ENCODE measurements around the gene OXCT1. TPM values are rescaled to one million over a fixed set of nuclear protein-coding genes. Genes with fewer than 3 reads are reported as not detected.
"Not testable (repeated sequence)": the region's sequence is repeated elsewhere in the genome, so short reads cannot be mapped to it uniquely, and the experiment has no call there.

The OXCT1 gene
- total RNA-seq, 1 experiment from 2014 or later = 65.9 TPM

DNA sequence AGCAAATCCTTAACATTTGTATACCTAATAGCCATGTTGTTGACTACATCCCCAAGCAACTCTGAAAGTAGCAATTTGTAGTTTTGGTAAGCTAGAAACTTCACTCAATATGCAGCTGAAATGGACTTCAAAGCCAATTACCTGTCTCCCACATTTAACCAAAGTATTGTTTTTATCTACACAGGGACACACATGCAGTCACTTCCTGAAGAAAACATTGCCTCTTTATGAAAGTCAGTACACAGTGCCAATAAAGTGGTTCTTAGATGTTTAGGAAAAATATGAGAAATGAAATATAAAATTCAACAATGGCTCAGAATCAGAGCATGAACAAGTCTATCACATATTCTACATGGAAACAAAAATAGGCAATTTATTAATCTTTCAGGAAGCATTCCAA lies 49.2 kb downstream of the OXCT1 start:
- no peaks in the 10 kb centered on the region; the same call in 1 of the 2 replicates for H3K36me3 ChIP-seq
- no peaks in the 10 kb centered on the region for H3K27me3 ChIP-seq
- no peaks in the 10 kb centered on the region for H3K9me3 ChIP-seq (replicated peaks)
- H3K4me3 ChIP-seq = no peak overlapping the region
- no peak overlapping the region for H3K27ac ChIP-seq
- H3K4me1 ChIP-seq = 0 out of 2 replicates have a peak, but pooled peaks cover 4% of the 10 kb centered on the region
- DNase-seq = no peak

DNA sequence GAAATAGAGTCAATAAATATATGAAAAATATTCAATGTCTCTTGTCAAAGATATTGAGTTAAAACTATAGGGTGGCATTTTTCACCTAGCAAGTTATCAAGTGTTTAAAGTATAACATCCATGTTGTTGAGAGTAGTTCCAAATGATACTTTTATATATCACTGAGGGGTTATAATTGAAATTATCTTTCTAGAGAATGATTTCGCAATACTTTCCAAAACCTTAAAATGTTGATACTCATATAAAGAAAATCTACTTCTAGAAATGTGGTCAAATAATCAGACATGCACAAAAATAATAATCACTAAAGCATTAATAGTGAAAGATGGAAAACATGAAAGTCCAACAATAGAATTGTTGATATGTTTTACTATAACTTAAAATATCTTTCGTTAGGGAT lies 50.1 kb downstream of the OXCT1 start:
- Histone ChIP-seq H3K27ac (no peak overlapping the region), H3K4me1 (peaks cover 12% of the 10 kb centered on the region), H3K4me3 (no peak overlapping the region), H3K9me3 (replicated peaks) (no peaks in the 10 kb centered on the region), H3K27me3 (no peaks in the 10 kb centered on the region), H3K36me3 (no peaks in the 10 kb centered on the region; the same call in 1 of the 2 replicates)
- no peak for DNase-seq

DNA sequence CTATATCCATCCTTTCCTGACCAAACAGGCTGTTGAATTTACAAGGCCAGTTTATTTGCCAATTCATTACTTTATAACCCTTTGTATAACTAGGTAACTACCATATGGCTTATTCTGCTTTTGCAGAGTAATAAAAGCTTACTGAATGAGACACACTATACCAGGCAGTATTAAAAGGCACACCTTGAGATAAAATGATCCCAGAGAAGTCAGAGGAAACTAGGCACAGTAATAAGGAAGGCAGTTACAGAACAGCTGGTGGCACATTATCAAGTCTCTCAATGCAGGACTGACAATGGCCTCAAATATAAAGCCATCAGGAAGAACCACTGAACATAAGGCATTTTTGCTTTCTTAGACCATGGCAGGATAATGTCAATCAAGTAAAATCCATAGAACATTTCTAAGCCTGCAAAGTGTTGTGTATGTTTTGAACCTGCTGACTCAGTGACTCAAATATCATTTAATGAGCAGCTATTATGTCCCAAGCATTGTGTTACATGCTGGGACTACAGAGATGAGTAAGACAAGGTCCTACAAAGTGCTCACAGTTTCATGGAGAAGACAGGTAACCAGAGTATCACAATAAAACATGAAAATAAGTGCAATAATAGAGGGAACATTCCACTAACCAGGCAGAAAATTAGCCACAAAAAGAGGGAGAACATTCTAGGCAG lies 52.5 kb downstream of the OXCT1 start:
- Histone ChIP-seq H3K27me3 (no peaks in the 10 kb centered on the region), H3K4me1 (peaks cover 16% of the 10 kb centered on the region)

DNA sequence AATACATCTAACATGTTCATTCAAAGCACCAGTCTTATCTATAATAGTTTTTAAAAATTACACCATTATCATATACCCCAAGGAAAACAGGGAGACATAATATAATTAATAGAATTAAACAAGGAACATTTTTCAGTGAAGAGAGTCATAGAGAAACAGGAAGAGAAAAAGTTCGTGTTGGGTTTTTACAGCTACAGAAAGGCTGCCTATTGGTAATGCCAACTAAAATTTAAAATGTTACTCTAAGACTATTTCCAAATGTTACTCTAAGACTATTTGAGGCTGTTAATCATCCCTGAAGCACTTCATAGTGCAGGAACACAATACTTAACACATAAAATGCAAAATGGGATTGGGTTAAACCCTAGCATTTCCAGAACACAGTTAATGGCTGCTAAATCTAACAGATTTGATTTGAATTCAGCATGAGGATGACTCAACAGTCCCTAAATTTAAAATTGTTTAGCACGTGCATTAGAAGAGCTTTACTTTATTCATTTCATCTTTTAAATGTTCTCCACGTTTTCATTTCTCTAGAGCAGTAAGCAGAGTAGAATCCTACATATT lies 54.5 kb downstream of the OXCT1 start:
- Histone ChIP-seq H3K27ac (peak overlapping the region; percentile 31), H3K9me3 (replicated peaks) (0 out of 2 replicates have a peak, but pooled peaks cover 3% of the 10 kb centered on the region), H3K4me3 (no peak overlapping the region), H3K27me3 (no peaks in the 10 kb centered on the region), H3K4me1 (peaks cover 16% of the 10 kb centered on the region), H3K36me3 (peaks cover 2% of the 10 kb centered on the region)
- DNase-seq = no peak

More for the DNA sequence above, 52.5 kb downstream of the OXCT1 start:
- Histone ChIP-seq H3K4me3 (no peak overlapping the region), H3K36me3 (peaks cover 2% of the 10 kb centered on the region), H3K9me3 (replicated peaks) (0 out of 2 replicates have a peak, but pooled peaks cover 3% of the 10 kb centered on the region), H3K27ac (no peak overlapping the region)
- no peak for DNase-seq

DNA sequence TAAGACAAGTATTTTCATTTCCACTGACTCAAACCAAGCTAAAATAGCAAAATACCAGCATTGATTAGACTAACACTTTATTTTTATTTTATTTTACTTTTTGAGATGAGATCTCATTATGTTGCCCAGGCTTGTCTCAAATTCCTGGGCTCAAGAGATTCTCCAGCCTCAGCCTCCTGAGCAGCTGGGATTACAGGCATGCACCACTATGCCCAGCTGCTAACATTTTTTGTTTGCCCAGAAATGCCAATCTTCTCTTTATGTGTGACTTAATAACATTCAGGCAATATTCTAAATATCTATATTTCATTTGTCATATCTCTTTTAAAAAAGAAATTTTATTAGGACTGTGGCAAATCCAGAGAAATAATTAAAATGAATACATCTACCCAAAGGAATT lies 55.0 kb downstream of the OXCT1 start:
- peak overlapping the region; percentile 31 for H3K27ac ChIP-seq

DNA sequence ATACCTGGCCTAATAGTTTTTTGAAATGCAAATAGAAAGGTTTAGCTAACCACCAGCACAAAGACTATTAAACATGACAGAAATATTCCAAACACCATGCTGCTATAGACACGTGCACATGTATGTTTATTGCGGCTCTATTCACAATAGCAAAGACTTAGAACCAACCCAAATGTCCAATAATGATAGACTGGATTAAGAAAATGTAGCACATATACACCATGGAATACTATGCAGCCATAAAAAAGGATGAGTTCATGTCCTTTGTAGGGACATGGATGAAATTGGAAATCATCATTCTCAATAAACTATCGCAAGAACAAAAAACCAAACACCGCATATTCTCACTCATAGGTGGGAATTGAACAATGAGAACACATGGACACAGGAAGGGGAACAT lies 55.9 kb downstream of the OXCT1 start:
- H3K9me3 ChIP-seq (replicated peaks); H3K36me3 ChIP-seq; H3K4me3 ChIP-seq; H3K27me3 ChIP-seq; H3K27ac ChIP-seq; DNase-seq: not testable (repeated sequence)
- peaks cover 16% of the 10 kb centered on the region for H3K4me1 ChIP-seq

More for the DNA sequence above, 55.0 kb downstream of the OXCT1 start:
- Histone ChIP-seq H3K9me3 (replicated peaks) (0 out of 2 replicates have a peak, but pooled peaks cover 3% of the 10 kb centered on the region), H3K4me3 (no peak overlapping the region), H3K4me1 (peaks cover 16% of the 10 kb centered on the region), H3K27me3 (no peaks in the 10 kb centered on the region), H3K36me3 (peaks cover 2% of the 10 kb centered on the region)
- DNase-seq = peak; percentile 38 to 51

DNA sequence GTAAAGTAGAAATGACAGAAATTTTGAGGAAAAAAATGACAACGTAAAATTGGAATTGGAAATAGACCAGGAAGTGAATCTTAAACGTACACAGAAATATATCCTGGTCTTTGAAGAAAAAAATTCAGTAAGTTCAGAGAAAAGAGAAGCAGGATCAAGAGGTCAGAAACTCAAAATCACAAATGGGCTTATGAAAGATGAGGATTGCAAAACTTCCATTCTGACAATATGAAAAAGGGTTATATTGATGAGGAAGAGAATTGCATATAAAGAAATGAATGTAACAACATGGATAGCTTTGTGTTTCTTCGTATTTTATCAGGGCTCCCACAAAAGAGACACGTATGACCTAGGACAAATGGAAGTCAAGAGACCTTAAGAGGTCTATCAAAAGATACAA lies 58.1 kb downstream of the OXCT1 start:
- no peak overlapping the region for H3K27ac ChIP-seq
- H3K27me3 ChIP-seq = no peaks in the 10 kb centered on the region
- H3K36me3 ChIP-seq = peaks cover 10% of the 10 kb centered on the region
- H3K4me3 ChIP-seq = no peak overlapping the region
- peaks cover 16% of the 10 kb centered on the region for H3K4me1 ChIP-seq
- 0 out of 2 replicates have a peak, but pooled peaks cover 3% of the 10 kb centered on the region for H3K9me3 ChIP-seq (replicated peaks)
- no peak for DNase-seq

DNA sequence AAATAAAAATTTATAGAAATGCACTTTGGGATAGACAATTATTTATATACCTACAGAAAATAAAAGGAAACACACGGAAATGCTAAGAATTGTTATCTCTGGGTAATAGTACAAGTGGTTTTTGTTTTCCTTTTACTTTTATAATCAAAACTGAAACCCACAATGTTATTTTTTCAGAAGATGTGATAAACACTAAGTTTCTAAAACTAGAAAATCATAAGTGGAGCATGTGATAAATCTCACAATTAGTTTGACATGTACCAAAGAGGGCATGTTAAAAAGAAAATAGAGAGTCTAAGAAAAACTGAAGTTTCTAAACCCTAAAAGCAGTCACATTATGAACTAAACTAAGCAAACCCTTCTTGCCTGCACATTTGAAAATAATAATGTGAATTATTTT lies 61.1 kb downstream of the OXCT1 start:
- 0 out of 2 replicates have a peak, but pooled peaks cover under 1% of the 10 kb centered on the region for H3K9me3 ChIP-seq (replicated peaks)
- H3K4me1 ChIP-seq = no peaks in the 10 kb centered on the region
- DNase-seq = no peak
- peaks cover 28% of the 10 kb centered on the region for H3K36me3 ChIP-seq
- H3K4me3 ChIP-seq = no peak overlapping the region
- no peak overlapping the region for H3K27ac ChIP-seq
- no peaks in the 10 kb centered on the region for H3K27me3 ChIP-seq

DNA sequence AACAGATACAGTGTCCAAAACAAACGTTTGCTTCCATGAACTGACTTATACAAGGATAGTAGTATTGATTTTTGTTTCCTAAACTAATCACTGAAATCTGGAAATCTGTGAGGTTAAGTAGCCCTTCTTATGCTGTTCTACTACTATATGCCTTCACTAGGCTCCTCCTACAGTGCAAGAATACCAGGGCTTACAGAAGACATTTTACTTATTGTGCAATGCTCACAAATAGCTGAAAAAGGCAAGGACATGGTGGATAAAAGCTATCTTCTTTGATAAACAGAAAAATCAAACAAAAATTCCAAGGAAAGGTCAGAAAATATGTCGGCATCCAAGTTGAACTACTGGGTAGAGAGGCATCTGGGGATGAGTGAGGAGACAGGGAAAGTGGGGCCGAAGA lies 61.9 kb downstream of the OXCT1 start:
- DNase-seq = no peak
- no peaks in the 10 kb centered on the region for H3K4me1 ChIP-seq
- no peak overlapping the region for H3K4me3 ChIP-seq
- H3K27ac ChIP-seq = no peak overlapping the region
- no peaks in the 10 kb centered on the region for H3K27me3 ChIP-seq
- H3K36me3 ChIP-seq = peaks cover 31% of the 10 kb centered on the region
- H3K9me3 ChIP-seq (replicated peaks) = no peaks in the 10 kb centered on the region

DNA sequence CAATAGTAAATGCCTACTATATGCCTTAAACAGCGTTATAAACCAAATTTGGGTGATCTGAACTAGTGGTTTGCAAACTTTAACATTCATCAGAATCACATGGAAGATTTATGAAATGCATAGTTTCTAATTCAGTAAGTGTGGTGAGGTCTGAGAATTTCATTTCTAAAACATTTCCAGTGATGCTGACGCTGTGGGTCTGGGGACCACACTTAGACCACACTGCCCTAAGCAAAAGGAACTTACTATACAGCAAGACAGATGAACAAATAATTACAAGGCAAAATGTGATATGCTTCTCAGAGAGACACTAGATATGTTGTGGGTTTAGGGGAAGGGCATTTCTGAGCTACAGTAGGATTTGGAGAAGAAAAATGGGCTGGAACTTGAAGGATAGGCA lies 72.6 kb downstream of the OXCT1 start:
- peaks cover 25% of the 10 kb centered on the region for H3K36me3 ChIP-seq
- no peaks in the 10 kb centered on the region for H3K9me3 ChIP-seq (replicated peaks)
- peaks cover 35% of the 10 kb centered on the region for H3K4me1 ChIP-seq
- no peaks in the 10 kb centered on the region for H3K27me3 ChIP-seq
- H3K4me3 ChIP-seq = no peak overlapping the region
- H3K27ac ChIP-seq = no peak overlapping the region
- DNase-seq = no peak

DNA sequence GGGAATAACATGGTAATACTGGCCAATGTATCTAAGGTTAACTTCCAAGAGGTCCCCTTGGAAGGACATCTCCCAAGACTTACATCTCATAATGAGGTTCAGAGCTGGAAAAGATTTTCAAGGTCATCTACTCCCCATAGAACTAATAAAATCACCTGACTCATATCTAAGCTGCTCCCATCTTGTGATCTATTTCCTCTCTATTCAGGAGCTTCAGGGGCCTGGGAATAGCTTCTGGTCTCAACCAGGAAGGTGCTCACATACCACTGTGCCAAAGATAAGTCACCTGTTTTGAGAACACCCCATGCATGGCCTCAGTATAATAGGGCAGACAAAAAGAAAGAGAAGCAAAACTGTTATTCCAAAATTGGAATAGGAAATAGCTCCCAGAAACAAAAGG lies 74.2 kb downstream of the OXCT1 start:
- Histone ChIP-seq H3K27ac (no peak overlapping the region), H3K36me3 (peaks cover 24% of the 10 kb centered on the region), H3K4me1 (peaks cover 41% of the 10 kb centered on the region), H3K9me3 (replicated peaks) (no peaks in the 10 kb centered on the region), H3K4me3 (no peak overlapping the region), H3K27me3 (no peaks in the 10 kb centered on the region)
- no peak for DNase-seq

DNA sequence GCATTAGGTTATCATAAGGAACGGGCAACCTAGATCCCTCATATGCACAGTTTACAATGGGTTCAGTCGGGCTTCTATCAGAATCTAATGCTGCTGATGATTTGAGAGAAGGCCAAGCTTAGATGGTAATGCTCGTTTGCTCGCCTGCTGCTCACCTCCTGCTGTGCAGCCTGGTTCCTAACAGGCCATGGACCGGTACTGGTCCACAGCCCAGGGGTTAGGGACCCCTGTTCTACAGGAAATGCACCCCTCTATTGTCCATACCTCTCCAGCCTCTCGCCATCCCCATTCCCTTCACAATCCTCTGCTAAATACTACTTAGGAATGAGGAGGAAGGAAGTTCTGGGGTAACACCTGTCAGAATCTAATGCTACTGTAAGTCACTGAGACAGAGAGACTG lies 75.1 kb downstream of the OXCT1 start:
- no peaks in the 10 kb centered on the region for H3K9me3 ChIP-seq (replicated peaks)
- DNase-seq = no peak
- H3K27me3 ChIP-seq = no peaks in the 10 kb centered on the region
- H3K27ac ChIP-seq = peak overlapping the region; percentile 91
- H3K36me3 ChIP-seq = peaks cover 15% of the 10 kb centered on the region
- no peak overlapping the region for H3K4me3 ChIP-seq
- peaks cover 49% of the 10 kb centered on the region for H3K4me1 ChIP-seq

DNA sequence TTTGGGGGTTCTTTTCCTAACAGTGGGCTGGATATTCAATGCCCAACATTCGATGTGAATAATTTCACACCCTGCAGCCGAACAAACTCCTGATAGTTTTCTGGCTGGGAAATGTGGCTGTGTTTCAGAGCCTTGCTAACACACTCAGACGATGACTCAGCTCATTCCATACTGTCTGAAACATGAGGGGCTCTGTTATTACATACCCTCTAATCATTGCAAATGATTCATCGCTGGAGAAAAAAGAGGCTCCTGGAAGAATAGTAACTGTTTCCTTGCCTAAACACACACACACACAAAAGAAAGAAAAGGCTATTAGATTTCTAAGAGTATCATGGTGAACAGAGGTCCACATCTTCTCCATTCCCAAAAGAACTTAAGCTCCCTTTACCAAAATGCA lies 75.8 kb downstream of the OXCT1 start:
- Histone ChIP-seq H3K9me3 (replicated peaks) (no peaks in the 10 kb centered on the region), H3K4me1 (peaks cover 55% of the 10 kb centered on the region), H3K27me3 (no peaks in the 10 kb centered on the region), H3K4me3 (peak overlapping the region; percentile 16; the same call in 1 of the 2 replicates), H3K36me3 (peaks cover 10% of the 10 kb centered on the region), H3K27ac (peak overlapping the region; percentile 91)
- DNase-seq = peak; percentile 69 to 80

DNA sequence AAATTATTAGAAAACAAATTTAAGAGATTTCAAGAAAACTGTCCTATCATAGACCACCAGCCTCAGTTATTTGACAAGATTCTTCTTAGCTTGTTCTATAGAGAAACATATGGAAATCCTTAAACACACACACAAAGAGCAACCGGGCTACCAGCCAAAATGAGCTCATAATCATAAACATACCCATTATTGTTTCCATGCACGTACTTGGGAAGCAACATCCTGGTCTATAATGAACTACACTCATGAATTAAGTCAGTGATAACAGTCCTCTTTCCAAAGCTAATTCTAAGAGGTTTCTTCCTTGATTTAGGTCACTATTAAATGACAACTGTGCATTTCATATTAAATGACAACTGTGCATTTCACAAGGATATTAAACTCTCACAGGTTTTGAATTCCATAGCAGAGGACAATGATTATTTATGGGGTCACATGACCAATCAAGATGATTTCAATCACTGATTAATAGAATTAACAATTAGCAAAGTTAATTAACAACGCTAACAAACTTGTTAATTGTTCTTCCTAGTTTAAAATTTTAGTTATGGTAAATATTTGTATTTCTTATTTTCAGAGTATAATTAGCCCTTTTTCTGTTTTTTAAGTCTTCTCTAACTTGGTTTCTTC lies 77.0 kb downstream of the OXCT1 start:
- peak overlapping the region; percentile 91 for H3K27ac ChIP-seq
- peak; percentile 52 to 70 for DNase-seq
- no peak overlapping the region for H3K4me3 ChIP-seq
- H3K27me3 ChIP-seq = no peaks in the 10 kb centered on the region
- peaks cover 67% of the 10 kb centered on the region for H3K4me1 ChIP-seq
- H3K36me3 ChIP-seq = peaks cover 6% of the 10 kb centered on the region; the same call in 1 of the 2 replicates
- H3K9me3 ChIP-seq (replicated peaks) = no peaks in the 10 kb centered on the region
